ENCODE results near the gene METRNL. TPM values are rescaled to one million over a fixed set of nuclear protein-coding genes. Genes with fewer than 3 reads are reported as not detected.

The METRNL gene
- total RNA-seq, 1 donor: 140 TPM

GRCh38 chr17:83032781-83033180 is 46.6 kb upstream of the METRNL start:
- Histone ChIP-seq H3K79me2 (ENCODE audit: insufficient read depth, low read length) (no peaks in the 10 kb centered on the region), H3K27ac (ENCODE audit: low read depth, low read length) (no peak overlapping the region), H3K36me3 (ENCODE audit: insufficient read depth, low read length) (peaks cover 6% of the 10 kb centered on the region), H3K4me1 (ENCODE audit: insufficient read depth, low read length) (no peaks in the 10 kb centered on the region), H3K4me2 (ENCODE audit: insufficient read depth, low read length) (no peak overlapping the region), H2AFZ (ENCODE audit: low read length) (no peak overlapping the region), H3K9me3 (ENCODE audit: low read depth, low read length) (no peaks in the 10 kb centered on the region), H3K4me3 (ENCODE audit: insufficient read depth, low read length) (no peak overlapping the region), H4K20me1 (ENCODE audit: insufficient read depth, low read length) (no peaks in the 10 kb centered on the region), H3K27me3 (ENCODE audit: insufficient read depth, low read length) (no peaks in the 10 kb centered on the region)
- no peak for DNase-seq (ENCODE audit: insufficient read length, low spot score, missing footprints)
- TF ChIP-seq, protein P1, sequence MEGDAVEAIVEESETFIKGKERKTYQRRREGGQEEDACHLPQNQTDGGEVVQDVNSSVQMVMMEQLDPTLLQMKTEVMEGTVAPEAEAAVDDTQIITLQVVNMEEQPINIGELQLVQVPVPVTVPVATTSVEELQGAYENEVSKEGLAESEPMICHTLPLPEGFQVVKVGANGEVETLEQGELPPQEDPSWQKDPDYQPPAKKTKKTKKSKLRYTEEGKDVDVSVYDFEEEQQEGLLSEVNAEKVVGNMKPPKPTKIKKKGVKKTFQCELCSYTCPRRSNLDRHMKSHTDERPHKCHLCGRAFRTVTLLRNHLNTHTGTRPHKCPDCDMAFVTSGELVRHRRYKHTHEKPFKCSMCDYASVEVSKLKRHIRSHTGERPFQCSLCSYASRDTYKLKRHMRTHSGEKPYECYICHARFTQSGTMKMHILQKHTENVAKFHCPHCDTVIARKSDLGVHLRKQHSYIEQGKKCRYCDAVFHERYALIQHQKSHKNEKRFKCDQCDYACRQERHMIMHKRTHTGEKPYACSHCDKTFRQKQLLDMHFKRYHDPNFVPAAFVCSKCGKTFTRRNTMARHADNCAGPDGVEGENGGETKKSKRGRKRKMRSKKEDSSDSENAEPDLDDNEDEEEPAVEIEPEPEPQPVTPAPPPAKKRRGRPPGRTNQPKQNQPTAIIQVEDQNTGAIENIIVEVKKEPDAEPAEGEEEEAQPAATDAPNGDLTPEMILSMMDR (IDR thresholded peaks at IDR 0.05; ENCODE audit: extremely low read depth, low read depth, low read length): no peak

GRCh38 chr17:83034525-83034924 is 44.9 kb upstream of the METRNL start:
- Histone ChIP-seq H3K27ac (ENCODE audit: low read depth, low read length) (no peak overlapping the region), H3K27me3 (ENCODE audit: insufficient read depth, low read length) (no peaks in the 10 kb centered on the region), H4K20me1 (ENCODE audit: insufficient read depth, low read length) (no peaks in the 10 kb centered on the region), H3K4me3 (ENCODE audit: insufficient read depth, low read length) (no peak overlapping the region), H3K9me3 (ENCODE audit: low read depth, low read length) (no peaks in the 10 kb centered on the region), H2AFZ (ENCODE audit: low read length) (no peak overlapping the region), H3K4me2 (ENCODE audit: insufficient read depth, low read length) (no peak overlapping the region), H3K36me3 (ENCODE audit: insufficient read depth, low read length) (peaks cover 6% of the 10 kb centered on the region), H3K4me1 (ENCODE audit: insufficient read depth, low read length) (no peaks in the 10 kb centered on the region), H3K79me2 (ENCODE audit: insufficient read depth, low read length) (no peaks in the 10 kb centered on the region)
- TF ChIP-seq, protein P1 (IDR thresholded peaks at IDR 0.05; ENCODE audit: extremely low read depth, low read depth, low read length): no peak
- peak; percentile 53 for DNase-seq (ENCODE audit: insufficient read length, low spot score, missing footprints)

GRCh38 chr17:83035722-83036121 is 43.7 kb upstream of the METRNL start:
- Histone ChIP-seq H3K36me3 (ENCODE audit: insufficient read depth, low read length) (peaks cover 6% of the 10 kb centered on the region), H3K4me2 (ENCODE audit: insufficient read depth, low read length) (no peak overlapping the region), H3K4me1 (ENCODE audit: insufficient read depth, low read length) (no peaks in the 10 kb centered on the region), H3K9me3 (ENCODE audit: low read depth, low read length) (no peaks in the 10 kb centered on the region), H4K20me1 (ENCODE audit: insufficient read depth, low read length) (no peaks in the 10 kb centered on the region), H3K27ac (ENCODE audit: low read depth, low read length) (no peak overlapping the region), H3K4me3 (ENCODE audit: insufficient read depth, low read length) (no peak overlapping the region), H3K27me3 (ENCODE audit: insufficient read depth, low read length) (no peaks in the 10 kb centered on the region), H3K79me2 (ENCODE audit: insufficient read depth, low read length) (peaks cover 2% of the 10 kb centered on the region), H2AFZ (ENCODE audit: low read length) (no peak overlapping the region)
- DNase-seq (ENCODE audit: insufficient read length, low spot score, missing footprints): peak; percentile 31
- TF ChIP-seq, protein P1 (IDR thresholded peaks at IDR 0.05; ENCODE audit: extremely low read depth, low read depth, low read length): no peak

DNA sequence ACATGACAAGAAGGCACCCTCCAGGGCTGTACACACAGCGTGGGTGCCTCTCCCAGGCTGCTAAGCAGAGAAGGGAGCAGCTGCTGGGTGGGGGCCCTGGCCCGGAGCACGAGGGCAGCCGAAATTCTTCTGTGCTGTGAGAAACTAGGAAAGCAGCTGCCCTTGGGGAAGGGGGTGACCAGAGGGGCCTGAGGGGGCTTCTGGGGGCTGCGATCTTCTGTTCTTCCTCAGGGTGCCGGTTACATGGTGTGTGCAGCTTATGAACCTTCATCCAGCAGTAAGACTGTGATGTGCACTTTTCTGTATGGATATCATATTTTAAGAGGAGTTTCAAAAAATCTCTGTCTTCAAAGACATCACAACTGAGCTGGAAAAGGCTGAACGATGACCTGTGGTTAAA is 43.2 kb upstream of the METRNL start:
- Histone ChIP-seq H3K27me3 (ENCODE audit: insufficient read depth, low read length) (no peaks in the 10 kb centered on the region), H3K9me3 (ENCODE audit: low read depth, low read length) (peaks cover 1% of the 10 kb centered on the region), H2AFZ (ENCODE audit: low read length) (no peak overlapping the region), H3K36me3 (ENCODE audit: insufficient read depth, low read length) (peaks cover 6% of the 10 kb centered on the region), H3K79me2 (ENCODE audit: insufficient read depth, low read length) (peaks cover 2% of the 10 kb centered on the region), H3K4me3 (ENCODE audit: insufficient read depth, low read length) (no peak overlapping the region), H3K4me2 (ENCODE audit: insufficient read depth, low read length) (no peak overlapping the region), H3K4me1 (ENCODE audit: insufficient read depth, low read length) (no peaks in the 10 kb centered on the region), H3K27ac (ENCODE audit: low read depth, low read length) (no peak overlapping the region), H4K20me1 (ENCODE audit: insufficient read depth, low read length) (no peaks in the 10 kb centered on the region)
- TF ChIP-seq, protein P1 (IDR thresholded peaks at IDR 0.05; ENCODE audit: extremely low read depth, low read depth, low read length): no peak
- peak; percentile 70 for DNase-seq (ENCODE audit: insufficient read length, low spot score, missing footprints)

All from osteoblast (primary cell).